ENCODE measurements around the gene TIPIN. TPM values are rescaled to one million over a fixed set of nuclear protein-coding genes. Genes with fewer than 3 reads are reported as not detected.
"Not testable (repeated sequence)": the region's sequence is repeated elsewhere in the genome, so short reads cannot be mapped to it uniquely, and the experiment has no call there.

Gene TIPIN
- total RNA-seq, 1 experiment from 2014 or later, result 12.9 TPM

GRCh38 chr15:66310786-66311185, 45.7 kb downstream of the TIPIN start:
- Histone ChIP-seq H2AFZ (no peak overlapping the region), H4K20me1 (ENCODE audit: insufficient read depth) (no peaks in the 10 kb centered on the region), H3K79me2 (ENCODE audit: low read depth) (no peaks in the 10 kb centered on the region), H3K4me2 (no peak overlapping the region), H3K4me3 (no peak overlapping the region), H3K4me1 (replicated peaks; ENCODE audit: insufficient read depth) (no peaks in the 10 kb centered on the region), H3K9me2 (ENCODE audit: insufficient read depth) (no peaks in the 10 kb centered on the region), H3K27me3 (ENCODE audit: insufficient read depth, low read depth) (no peaks in the 10 kb centered on the region), H3K9me3 (ENCODE audit: insufficient read depth, low read depth) (no peaks in the 10 kb centered on the region), H3K36me3 (ENCODE audit: low read depth) (no peaks in the 10 kb centered on the region), H3F3A (ENCODE audit: insufficient read depth, low read depth) (no peaks in the 10 kb centered on the region), H3K27ac (no peak overlapping the region)
- intact Hi-C loops (cut with micrococcal nuclease; ENCODE audit: unreplicated experiment), result no loop called here
- DNase-seq, result no peak
- ChIA-PET POLR2A (ENCODE audit: unreplicated experiment) (no interaction called here), CTCF (no interaction called here)
- no TSS peak for BruUV-seq (replicated peaks)
- TF ChIP-seq, protein P1, sequence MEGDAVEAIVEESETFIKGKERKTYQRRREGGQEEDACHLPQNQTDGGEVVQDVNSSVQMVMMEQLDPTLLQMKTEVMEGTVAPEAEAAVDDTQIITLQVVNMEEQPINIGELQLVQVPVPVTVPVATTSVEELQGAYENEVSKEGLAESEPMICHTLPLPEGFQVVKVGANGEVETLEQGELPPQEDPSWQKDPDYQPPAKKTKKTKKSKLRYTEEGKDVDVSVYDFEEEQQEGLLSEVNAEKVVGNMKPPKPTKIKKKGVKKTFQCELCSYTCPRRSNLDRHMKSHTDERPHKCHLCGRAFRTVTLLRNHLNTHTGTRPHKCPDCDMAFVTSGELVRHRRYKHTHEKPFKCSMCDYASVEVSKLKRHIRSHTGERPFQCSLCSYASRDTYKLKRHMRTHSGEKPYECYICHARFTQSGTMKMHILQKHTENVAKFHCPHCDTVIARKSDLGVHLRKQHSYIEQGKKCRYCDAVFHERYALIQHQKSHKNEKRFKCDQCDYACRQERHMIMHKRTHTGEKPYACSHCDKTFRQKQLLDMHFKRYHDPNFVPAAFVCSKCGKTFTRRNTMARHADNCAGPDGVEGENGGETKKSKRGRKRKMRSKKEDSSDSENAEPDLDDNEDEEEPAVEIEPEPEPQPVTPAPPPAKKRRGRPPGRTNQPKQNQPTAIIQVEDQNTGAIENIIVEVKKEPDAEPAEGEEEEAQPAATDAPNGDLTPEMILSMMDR (conservative IDR thresholded peaks at IDR 0.05), result no peak
- TF ChIP-seq EZH2 (IDR thresholded peaks at IDR 0.05; ENCODE audit: low read depth), result no peak

DNA sequence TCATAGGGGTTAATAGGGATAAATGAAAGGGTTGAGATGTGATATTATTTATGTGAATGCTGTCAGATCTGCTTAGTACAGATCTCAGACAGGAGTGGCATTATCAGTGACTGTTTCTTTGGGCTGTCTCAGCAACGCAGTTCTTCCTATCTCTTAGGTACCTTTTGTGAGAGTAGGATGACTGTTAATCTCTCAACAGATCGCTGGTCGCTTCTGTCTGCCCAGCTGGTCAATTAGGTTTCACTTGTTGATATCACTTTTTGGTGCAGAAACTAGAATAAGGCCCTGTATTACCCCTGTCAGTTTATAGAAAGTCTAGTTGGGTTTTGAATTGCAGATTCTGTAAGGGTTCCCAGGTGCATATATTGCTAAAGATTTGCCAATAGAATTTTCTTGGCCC, 46.7 kb downstream of the TIPIN start:
- Histone ChIP-seq H2AFZ (no peak overlapping the region), H3K36me3 (ENCODE audit: low read depth) (no peaks in the 10 kb centered on the region), H3K27ac (no peak overlapping the region), H4K20me1 (ENCODE audit: insufficient read depth) (no peaks in the 10 kb centered on the region), H3K4me2 (no peak overlapping the region), H3F3A (ENCODE audit: insufficient read depth, low read depth) (no peaks in the 10 kb centered on the region), H3K4me3 (no peak overlapping the region), H3K9me2 (ENCODE audit: insufficient read depth) (no peaks in the 10 kb centered on the region), H3K9me3 (ENCODE audit: insufficient read depth, low read depth) (no peaks in the 10 kb centered on the region), H3K27me3 (ENCODE audit: insufficient read depth, low read depth) (no peaks in the 10 kb centered on the region), H3K79me2 (ENCODE audit: low read depth) (no peaks in the 10 kb centered on the region), H3K4me1 (replicated peaks; ENCODE audit: insufficient read depth) (no peaks in the 10 kb centered on the region)
- no peak for TF ChIP-seq EZH2 (IDR thresholded peaks at IDR 0.05; ENCODE audit: low read depth)
- no TSS peak for BruUV-seq (replicated peaks)
- intact Hi-C loops (cut with micrococcal nuclease; ENCODE audit: unreplicated experiment), result no loop called here
- ChIA-PET CTCF (no interaction called here), POLR2A (ENCODE audit: unreplicated experiment) (no interaction called here)
- no peak for DNase-seq

- DNase-seq, result no peak
- H3K4me3 ChIP-seq, result no peak overlapping the region
- no TSS peak for BruUV-seq (replicated peaks)
- no peaks in the 10 kb centered on the region for H3K9me3 ChIP-seq (ENCODE audit: insufficient read depth, low read depth)
- H3K4me2 ChIP-seq, result no peak overlapping the region
- H3K27ac ChIP-seq, result no peak overlapping the region
- no peak overlapping the region for H2AFZ ChIP-seq
- POLR2A ChIA-PET (ENCODE audit: unreplicated experiment), result no interaction called here
- H3K9me2 ChIP-seq (ENCODE audit: insufficient read depth), result no peaks in the 10 kb centered on the region
- CTCF ChIA-PET, result no interaction called here
- TF ChIP-seq, protein P1 (conservative IDR thresholded peaks at IDR 0.05), result no peak
- TF ChIP-seq EZH2 (IDR thresholded peaks at IDR 0.05; ENCODE audit: low read depth), result no peak
- no peaks in the 10 kb centered on the region for H3K4me1 ChIP-seq (replicated peaks; ENCODE audit: insufficient read depth)
- no peaks in the 10 kb centered on the region for H4K20me1 ChIP-seq (ENCODE audit: insufficient read depth)
- no peaks in the 10 kb centered on the region for H3K27me3 ChIP-seq (ENCODE audit: insufficient read depth, low read depth)
- intact Hi-C loops (cut with micrococcal nuclease; ENCODE audit: unreplicated experiment), result no loop called here
- no peaks in the 10 kb centered on the region for H3F3A ChIP-seq (ENCODE audit: insufficient read depth, low read depth)
- no peaks in the 10 kb centered on the region for H3K79me2 ChIP-seq (ENCODE audit: low read depth)
- H3K36me3 ChIP-seq (ENCODE audit: low read depth), result no peaks in the 10 kb centered on the region
Observed at GRCh38 chr15:66308531-66308930, 48.0 kb downstream of the TIPIN start.

GRCh38 chr15:66306381-66306780, 50.1 kb downstream of the TIPIN start:
- no TSS peak for BruUV-seq (replicated peaks)
- Histone ChIP-seq H3K9me3 (ENCODE audit: insufficient read depth, low read depth) (no peaks in the 10 kb centered on the region), H3K36me3 (ENCODE audit: low read depth) (no peaks in the 10 kb centered on the region), H3F3A (ENCODE audit: insufficient read depth, low read depth) (no peaks in the 10 kb centered on the region), H3K9me2 (ENCODE audit: insufficient read depth) (no peaks in the 10 kb centered on the region), H4K20me1 (ENCODE audit: insufficient read depth) (no peaks in the 10 kb centered on the region), H3K4me2 (no peak overlapping the region), H3K4me3 (no peak overlapping the region), H3K79me2 (ENCODE audit: low read depth) (no peaks in the 10 kb centered on the region), H3K27me3 (ENCODE audit: insufficient read depth, low read depth) (no peaks in the 10 kb centered on the region), H3K4me1 (replicated peaks; ENCODE audit: insufficient read depth) (no peaks in the 10 kb centered on the region), H2AFZ (no peak overlapping the region), H3K27ac (no peak overlapping the region)
- TF ChIP-seq EZH2 (IDR thresholded peaks at IDR 0.05; ENCODE audit: low read depth), result no peak
- TF ChIP-seq, protein P1 (conservative IDR thresholded peaks at IDR 0.05), result no peak
- ChIA-PET POLR2A (ENCODE audit: unreplicated experiment) (interaction anchor here (0.7 kb wide), 1 partner anchor 203 kb away, joined by 6 read pairs; no protein-coding TSS in a partner anchor), CTCF (no interaction called here)
- intact Hi-C loops (cut with micrococcal nuclease; ENCODE audit: unreplicated experiment), result no loop called here
- no peak for DNase-seq

DNA sequence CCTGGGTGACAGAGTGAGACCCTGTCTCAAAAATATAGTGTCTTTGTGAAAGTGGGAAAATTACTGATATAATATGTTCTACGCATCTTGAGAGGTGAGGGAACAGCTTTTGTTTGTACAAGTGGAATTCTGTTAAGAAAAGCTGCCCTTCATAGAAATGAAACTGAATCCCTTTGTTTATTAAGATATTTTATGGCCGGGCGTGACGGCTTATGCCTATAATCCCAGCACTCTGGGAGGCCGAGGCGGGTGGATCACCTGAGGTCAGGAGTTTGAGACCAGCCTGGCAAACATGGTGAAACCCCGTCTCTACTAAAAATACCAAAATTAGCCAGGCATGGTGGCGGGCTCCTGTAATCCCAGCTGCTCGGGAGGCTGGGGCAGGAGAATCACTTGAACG, 52.1 kb downstream of the TIPIN start:
- H3K27me3 ChIP-seq (ENCODE audit: insufficient read depth, low read depth); H3F3A ChIP-seq (ENCODE audit: insufficient read depth, low read depth); H3K9me2 ChIP-seq (ENCODE audit: insufficient read depth); H3K4me3 ChIP-seq; H3K4me1 ChIP-seq (replicated peaks; ENCODE audit: insufficient read depth); H3K9me3 ChIP-seq (ENCODE audit: insufficient read depth, low read depth); DNase-seq; intact Hi-C loops (cut with micrococcal nuclease; ENCODE audit: unreplicated experiment); BruUV-seq (replicated peaks); POLR2A ChIA-PET (ENCODE audit: unreplicated experiment); H4K20me1 ChIP-seq (ENCODE audit: insufficient read depth); CTCF ChIA-PET; H2AFZ ChIP-seq; H3K79me2 ChIP-seq (ENCODE audit: low read depth); H3K36me3 ChIP-seq (ENCODE audit: low read depth); H3K27ac ChIP-seq; H3K4me2 ChIP-seq: not testable (repeated sequence)
